PC-9 (cell line): ENCODE data around the gene MDC1. TPM values are rescaled to one million over a fixed set of nuclear protein-coding genes. Genes with fewer than 3 reads are reported as not detected.
"Not testable (repeated sequence)": the region's sequence is repeated elsewhere in the genome, so short reads cannot be mapped to it uniquely, and the experiment has no call there.

Experiments
- BruUV-seq: library from RNA; stranded (reverse); fragments of 400-500 nt; replicated peaks from 2 replicates; lab custom pipeline; 2021; lab: Mats Ljungman, UMichigan
- CTCF ChIA-PET: fragments of 300-600 bp; sonication (Branson Sonifier 250); formaldehyde crosslinking; loops from one replicate; lab custom pipeline; 2022; ENCODE audit warnings: antibody characterized with exemption; lab: Charles Lee
- POLR2A ChIA-PET: fragments of 300-600 bp; sonication (Branson Sonifier 250); formaldehyde crosslinking; loops from one replicate; lab custom pipeline; 2022; ENCODE audit warnings: antibody characterized with exemption; ENCODE audit not compliant: unreplicated experiment; lab: Charles Lee
- DNase-seq, 2 experiments: peaks; one replicate each; pipeline versions ENCODE4 v3.0.0 to v3.0.0-alpha.2; 2015 to 2022; ENCODE audit warnings: mixed read lengths in 1 of 2
- H2AFZ ChIP-seq: fragments of 200-600 bp; sonication (generic); 2 replicates; pipeline ENCODE4 v1.8.1; 2017; ENCODE audit warnings: antibody characterized with exemption
- H3F3A ChIP-seq: fragments of 200-600 bp; sonication (generic); 2 replicates; pipeline ENCODE4 v1.8.1; 2017; ENCODE audit warnings: antibody characterized with exemption, mild to moderate bottlenecking, low read depth; ENCODE audit not compliant: insufficient read depth
- H3K27ac ChIP-seq: fragments of 200-600 bp; sonication (generic); 2 replicates; pipeline ENCODE4 v1.6.1; 2016; ENCODE audit warnings: mixed run types
- H3K27me3 ChIP-seq: fragments of 200-600 bp; sonication (generic); 2 replicates; pipeline ENCODE4 v1.6.1; 2016; ENCODE audit warnings: low read depth, mixed run types; ENCODE audit not compliant: insufficient read depth
- H3K36me3 ChIP-seq: fragments of 200-600 bp; sonication (generic); 2 replicates; pipeline ENCODE4 v1.6.1; 2016; ENCODE audit warnings: low read depth, mixed run types
- H3K4me1 ChIP-seq: fragments of 200-600 bp; sonication (generic); replicated peaks from 2 replicates; pipeline ENCODE4 v1.6.1; 2016; ENCODE audit warnings: mixed run types; ENCODE audit not compliant: insufficient read depth
- H3K4me2 ChIP-seq: fragments of 200-600 bp; sonication (generic); 2 replicates; pipeline ENCODE4 v1.6.1; 2017; ENCODE audit warnings: mixed run types
- H3K4me3 ChIP-seq: fragments of 200-600 bp; sonication (generic); 2 replicates; pipeline ENCODE4 v1.6.1; 2016; ENCODE audit warnings: mixed run types
- H3K79me2 ChIP-seq: fragments of 200-600 bp; sonication (generic); 2 replicates; pipeline ENCODE4 v1.6.1; 2017; ENCODE audit warnings: low read depth, mixed run types
- H3K9me2 ChIP-seq: fragments of 200-600 bp; sonication (generic); 2 replicates; pipeline ENCODE4 v1.8.1; 2017; ENCODE audit warnings: mild to moderate bottlenecking; ENCODE audit not compliant: insufficient read depth
- H3K9me3 ChIP-seq: fragments of 200-600 bp; sonication (generic); 2 replicates; pipeline ENCODE4 v1.8.1; 2016; ENCODE audit warnings: low read depth; ENCODE audit not compliant: insufficient read depth
- H4K20me1 ChIP-seq: fragments of 200-600 bp; sonication (generic); 2 replicates; pipeline ENCODE4 v1.8.1; 2017; ENCODE audit not compliant: insufficient read depth
- CTCF ChIP-seq: fragments of 200-600 bp; sonication (generic); conservative IDR thresholded peaks from 2 replicates; pipeline ENCODE4 v1.6.1; 2017; ENCODE audit warnings: mixed run types, antibody characterized with exemption, mild to moderate bottlenecking, moderate library complexity
- EZH2 ChIP-seq: fragments of 200-600 bp; sonication (generic); IDR thresholded peaks from 2 replicates; pipeline ENCODE4 v1.8.0; 2017; ENCODE audit warnings: antibody characterized with exemption, low read depth
- intact Hi-C: fragments of 100-400 bp; cut with micrococcal nuclease; formaldehyde crosslinking; loops from one replicate; pipeline ENCODE4 v1.10.0; 2022; ENCODE audit not compliant: unreplicated experiment
- total RNA-seq: library from RNA; stranded (reverse); gene quantifications from 2 replicates; pipeline ENCODE4 v1.2.3, GENCODE V29; 2021

The MDC1 gene
- total RNA-seq, 1 experiment from 2014 or later, result 81.6 TPM

- Histone ChIP-seq H3F3A (peaks cover 44% of the 10 kb centered on the region), H3K4me3 (no peak overlapping the region), H3K4me2 (0 out of 2 replicates have a peak overlapping the region, but pooled peaks have one; percentile 6), H2AFZ (no peak overlapping the region), H3K4me1 (peaks cover 39% of the 10 kb centered on the region), H3K36me3 (no peaks in the 10 kb centered on the region), H3K9me3 (no peaks in the 10 kb centered on the region), H3K79me2 (no peaks in the 10 kb centered on the region), H3K27ac (peak overlapping the region; percentile 4; the same call in 1 of the 2 replicates), H3K9me2 (no peaks in the 10 kb centered on the region), H3K27me3 (no peaks in the 10 kb centered on the region), H4K20me1 (no peaks in the 10 kb centered on the region)
- peak in 1 of 2 experiments; percentile 54 for DNase-seq
- intact Hi-C loops, result no loop called here
- no peak for TF ChIP-seq CTCF
- no peak for TF ChIP-seq EZH2
- BruUV-seq, result no TSS peak
- CTCF ChIA-PET, result no interaction called here
- POLR2A ChIA-PET, result interaction anchor here (0.5 to 1.0 kb wide), 2 partner anchors 24 to 63 kb away, joined by 3 to 7 read pairs; no protein-coding TSS in a partner anchor
Observed at GRCh38 chr6:30757261-30757904, 40.3 kb upstream of the MDC1 start.

GRCh38 chr6:30756405-30757003 is 39.4 kb upstream of the MDC1 start:
- BruUV-seq, H3K79me2 ChIP-seq, H3K27me3 ChIP-seq, H2AFZ ChIP-seq, H4K20me1 ChIP-seq, H3K9me2 ChIP-seq, H3K4me3 ChIP-seq, intact Hi-C loops, H3K9me3 ChIP-seq, DNase-seq, H3K36me3 ChIP-seq, CTCF ChIA-PET, H3K4me2 ChIP-seq: not testable (repeated sequence)
- peaks cover 46% of the 10 kb centered on the region for H3K4me1 ChIP-seq
- peaks cover 45% of the 10 kb centered on the region for H3F3A ChIP-seq
- peak overlapping the region; percentile 4; the same call in 1 of the 2 replicates for H3K27ac ChIP-seq
- POLR2A ChIA-PET, result interaction anchor here (0.5 kb wide), 1 partner anchor 36 kb away, joined by 18 read pairs; no protein-coding TSS in a partner anchor

GRCh38 chr6:30754631-30755030 is 37.5 kb upstream of the MDC1 start:
- no peaks in the 10 kb centered on the region; the same call in 1 of the 2 replicates for H3K79me2 ChIP-seq
- H3K4me2 ChIP-seq, result no peak overlapping the region
- intact Hi-C loops, result no loop called here
- CTCF ChIA-PET, result interaction anchor here (0.6 kb wide), 2 partner anchors 14 to 437 kb away, joined by 4 to 6 read pairs; no protein-coding TSS in a partner anchor
- no peaks in the 10 kb centered on the region for H3K27me3 ChIP-seq
- POLR2A ChIA-PET, result interaction anchor here (0.6 kb wide), 1 partner anchor 10 kb away, joined by 3 read pairs; no protein-coding TSS in a partner anchor
- H2AFZ ChIP-seq, result no peak overlapping the region
- DNase-seq, result no peak
- H3K9me2 ChIP-seq, result no peaks in the 10 kb centered on the region
- H3K9me3 ChIP-seq, result no peaks in the 10 kb centered on the region
- H3K36me3 ChIP-seq, result no peaks in the 10 kb centered on the region
- peaks cover 59% of the 10 kb centered on the region for H3F3A ChIP-seq
- H3K4me1 ChIP-seq, result peaks cover 62% of the 10 kb centered on the region
- H3K4me3 ChIP-seq, result no peak overlapping the region
- TF ChIP-seq EZH2 (no peak), CTCF (no peak)
- no peak overlapping the region for H3K27ac ChIP-seq
- no TSS peak for BruUV-seq
- no peaks in the 10 kb centered on the region for H4K20me1 ChIP-seq
